ENCODE results near the gene TMEM150A. TPM values are rescaled to one million over a fixed set of nuclear protein-coding genes. Genes with fewer than 3 reads are reported as not detected.
"Not testable (repeated sequence)": the region's sequence is repeated elsewhere in the genome, so short reads cannot be mapped to it uniquely, and the experiment has no call there.

Gene TMEM150A
- total RNA-seq, 1 experiment from 2014 or later = 17.9 TPM

DNA sequence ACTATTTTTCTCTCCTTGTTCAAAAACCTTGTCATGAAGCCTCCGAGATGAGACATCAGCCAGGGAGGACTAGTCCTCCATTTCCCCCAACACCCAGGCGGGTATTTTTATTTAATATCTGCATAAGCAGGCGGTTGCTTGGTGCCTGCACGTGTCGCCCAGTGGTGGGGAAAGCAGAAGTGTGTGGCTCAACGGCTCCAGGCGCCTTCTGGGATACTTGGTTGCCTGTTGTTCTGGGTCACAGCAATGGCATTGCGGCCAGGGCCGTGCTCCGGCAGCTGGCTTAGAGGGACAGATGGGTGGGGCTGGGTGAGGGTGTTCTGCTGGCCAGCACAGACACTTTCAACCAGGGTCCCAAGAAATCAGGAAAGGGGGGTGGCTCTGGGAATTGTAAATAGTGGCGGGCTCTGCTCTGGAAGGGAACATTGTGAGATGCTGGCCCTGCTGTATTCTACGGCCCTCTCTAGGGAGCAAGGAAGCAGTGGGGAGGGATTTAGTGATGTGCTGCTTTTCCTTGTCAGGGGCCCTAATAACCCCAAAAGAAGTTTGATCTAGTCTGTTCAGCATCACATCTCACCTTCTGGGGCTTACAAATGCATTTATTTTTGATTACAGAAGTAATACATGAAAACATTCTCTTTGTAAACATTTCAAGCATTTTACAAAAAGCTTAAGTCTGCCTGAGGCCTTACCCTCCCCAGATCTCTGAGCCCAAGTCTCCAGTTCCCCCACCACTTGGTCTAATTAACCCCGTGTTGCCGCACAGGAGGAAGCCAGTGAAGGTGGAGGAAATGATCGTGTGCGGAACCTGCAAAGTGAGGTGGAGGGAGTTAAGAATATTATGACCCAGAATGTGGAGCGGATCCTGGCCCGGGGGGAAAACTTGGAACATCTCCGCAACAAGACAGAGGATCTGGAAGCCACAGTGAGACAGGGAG is 24.0 kb downstream of the TMEM150A start:
- H3K27me3 ChIP-seq (ENCODE audit: control insufficient read depth, insufficient read depth, low read length) = peaks cover under 1% of the 10 kb centered on the region
- peak; percentile 46 for DNase-seq
- H3K4me3 ChIP-seq (ENCODE audit: insufficient read depth, low read depth, low read length) = peak overlapping the region; percentile 48

DNA sequence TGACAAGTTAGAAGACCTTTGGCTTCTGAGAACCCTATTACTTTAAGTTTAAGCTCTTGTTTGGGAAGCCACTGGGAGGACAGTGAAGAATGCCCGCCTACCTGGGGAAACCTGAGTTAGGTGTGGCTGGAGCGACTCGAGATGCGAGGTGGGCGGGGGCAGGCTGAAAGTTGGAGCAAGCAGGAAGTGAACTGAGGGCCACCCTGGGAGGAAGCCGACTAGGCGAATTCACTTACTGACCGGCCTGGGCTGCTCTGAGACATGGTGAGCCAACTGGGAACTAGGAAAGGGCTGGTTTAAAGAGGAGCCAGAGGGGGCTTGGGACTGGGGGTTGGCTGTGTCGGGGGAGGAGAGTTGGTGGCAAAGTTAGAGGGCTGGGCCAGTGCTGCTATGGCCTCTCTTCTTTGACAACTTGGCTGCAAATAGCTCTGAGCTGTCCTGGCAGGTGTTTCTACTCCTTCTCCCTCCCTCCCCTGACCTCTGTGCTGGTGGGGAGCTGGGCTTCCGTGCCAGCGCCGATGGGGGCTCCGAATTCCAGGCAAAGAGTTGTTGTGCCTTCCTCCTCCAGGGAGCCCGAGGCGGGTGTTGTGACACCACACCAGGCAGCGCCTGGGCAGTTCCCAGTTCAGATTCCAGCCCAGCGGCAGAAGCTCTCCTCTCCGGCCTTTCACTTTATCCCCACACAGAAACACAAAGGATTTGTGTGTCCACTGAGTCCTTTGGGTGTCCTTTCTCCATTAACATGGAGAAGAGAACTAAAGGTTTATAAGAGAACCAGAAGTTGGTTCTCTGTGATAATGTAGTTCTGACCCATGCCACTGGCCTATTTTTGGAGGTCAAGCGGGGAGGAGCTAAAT is 24.9 kb downstream of the TMEM150A start, which contains the start of gene VAMP8:
Gene VAMP8, plus strand, starts transcription at position 201 of the 857 bp plus-strand sequence. Its CDS starts 61 bp downstream, at position 262.
- DNase-seq = peak; percentile 88
- H3K27me3 ChIP-seq (ENCODE audit: control insufficient read depth, insufficient read depth, low read length) = no peaks in the 10 kb centered on the region

More for the DNA sequence above, 24.0 kb downstream of the TMEM150A start:
- no peaks in the 10 kb centered on the region for H3K36me3 ChIP-seq (replicated peaks; ENCODE audit: control insufficient read depth, insufficient read depth, low read length)

DNA sequence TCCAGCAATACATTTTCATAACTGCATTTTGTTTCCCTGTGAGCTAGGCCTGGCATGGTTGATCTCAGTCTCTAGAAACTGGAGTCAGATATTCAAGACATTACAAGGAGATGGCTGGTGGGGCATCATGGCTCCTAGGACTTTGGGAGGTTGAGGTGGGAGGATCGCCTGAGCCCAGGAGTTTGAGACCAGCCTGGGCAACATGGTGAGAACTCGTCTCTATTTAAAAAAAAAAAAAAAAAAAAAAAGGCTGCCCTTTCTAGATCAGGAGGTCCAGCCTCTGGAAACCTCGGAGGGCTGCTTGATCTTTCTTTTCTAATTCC is 25.5 kb downstream of the TMEM150A start:
- Histone ChIP-seq H3K4me3 (ENCODE audit: insufficient read depth, low read depth, low read length) (no peak overlapping the region), H3K36me3 (replicated peaks; ENCODE audit: control insufficient read depth, insufficient read depth, low read length) (no peaks in the 10 kb centered on the region), H3K27me3 (ENCODE audit: control insufficient read depth, insufficient read depth, low read length) (no peaks in the 10 kb centered on the region; the same call in 1 of the 2 replicates)
- DNase-seq = no peak

More for the DNA sequence above, 24.9 kb downstream of the TMEM150A start, which contains the start of gene VAMP8:
- Histone ChIP-seq H3K4me3 (ENCODE audit: insufficient read depth, low read depth, low read length) (peak within 1 kb of the TSS; percentile 48), H3K36me3 (replicated peaks; ENCODE audit: control insufficient read depth, insufficient read depth, low read length) (no peaks in the 10 kb centered on the region)

DNA sequence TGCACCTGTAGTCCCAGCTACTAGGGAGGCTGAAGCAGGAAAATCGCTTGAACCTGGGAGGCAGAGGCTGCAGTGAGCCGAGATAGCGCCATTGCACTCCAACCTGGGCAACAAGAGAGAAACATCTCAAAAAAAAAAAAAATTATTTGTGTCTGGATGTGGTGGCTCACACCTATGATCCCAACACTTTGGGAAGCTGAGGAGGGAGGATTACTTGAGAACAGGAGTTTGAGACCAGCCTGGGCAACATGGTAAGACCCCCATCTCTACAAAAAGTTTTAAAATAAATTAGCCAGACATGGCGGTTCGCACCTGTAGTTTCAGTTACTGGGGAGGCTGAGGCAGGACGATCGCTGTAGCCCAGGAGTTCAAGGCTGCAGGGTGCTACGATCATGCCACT is 26.8 kb downstream of the TMEM150A start:
- no peak overlapping the region for H3K4me3 ChIP-seq (ENCODE audit: insufficient read depth, low read depth, low read length)
- peaks cover 7% of the 10 kb centered on the region for H3K27me3 ChIP-seq (ENCODE audit: control insufficient read depth, insufficient read depth, low read length)
- H3K36me3 ChIP-seq (replicated peaks; ENCODE audit: control insufficient read depth, insufficient read depth, low read length) = no peaks in the 10 kb centered on the region
- DNase-seq = no peak

DNA sequence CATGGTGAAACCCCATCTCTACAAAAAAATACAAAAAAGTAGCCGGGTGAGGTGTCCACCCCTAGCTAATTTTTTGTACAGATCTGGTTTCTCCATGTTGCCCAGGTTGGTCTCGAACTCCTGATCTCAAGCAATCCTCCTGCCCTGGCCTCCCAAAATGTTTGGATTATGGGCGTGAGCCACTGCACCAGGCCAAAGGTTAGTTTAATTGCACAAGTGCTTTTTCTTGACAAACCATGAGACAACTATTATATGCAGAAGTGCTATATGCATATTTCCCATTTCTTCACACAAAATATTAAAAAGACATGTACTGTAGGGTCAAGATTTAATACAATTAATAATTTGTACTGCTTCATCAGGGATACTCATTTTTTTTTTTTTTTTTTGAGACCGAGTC is 36.2 kb downstream of the TMEM150A start:
- Histone ChIP-seq H3K27me3 (ENCODE audit: control insufficient read depth, insufficient read depth, low read length) (peaks cover 11% of the 10 kb centered on the region), H3K4me3 (ENCODE audit: insufficient read depth, low read depth, low read length) (no peak overlapping the region), H3K36me3 (replicated peaks; ENCODE audit: control insufficient read depth, insufficient read depth, low read length) (no peaks in the 10 kb centered on the region)
- DNase-seq = no peak

DNA sequence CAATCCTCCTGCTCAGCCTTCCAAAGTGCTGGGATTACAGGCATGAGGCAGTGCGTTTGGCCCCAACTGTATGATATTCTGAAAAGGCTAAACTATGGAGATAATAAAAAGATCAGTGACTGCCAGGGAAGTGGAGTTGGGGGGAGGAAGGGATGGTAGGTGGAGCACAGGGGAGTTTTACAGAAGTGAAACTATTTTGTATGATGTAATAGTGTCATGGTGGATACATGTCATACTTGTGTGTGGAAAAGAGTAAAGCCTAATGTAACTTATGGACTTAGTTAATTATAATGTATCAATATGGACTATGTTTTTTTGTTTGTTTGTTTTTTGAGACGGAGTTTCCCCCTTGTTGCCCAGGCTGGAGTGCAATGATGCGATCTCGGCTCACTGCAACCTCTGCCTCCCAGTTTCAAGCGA is 38.3 kb downstream of the TMEM150A start:
- no peaks in the 10 kb centered on the region for H3K36me3 ChIP-seq (replicated peaks; ENCODE audit: control insufficient read depth, insufficient read depth, low read length)
- DNase-seq = no peak
- H3K4me3 ChIP-seq (ENCODE audit: insufficient read depth, low read depth, low read length) = no peak overlapping the region
- no peaks in the 10 kb centered on the region for H3K27me3 ChIP-seq (ENCODE audit: control insufficient read depth, insufficient read depth, low read length)

DNA sequence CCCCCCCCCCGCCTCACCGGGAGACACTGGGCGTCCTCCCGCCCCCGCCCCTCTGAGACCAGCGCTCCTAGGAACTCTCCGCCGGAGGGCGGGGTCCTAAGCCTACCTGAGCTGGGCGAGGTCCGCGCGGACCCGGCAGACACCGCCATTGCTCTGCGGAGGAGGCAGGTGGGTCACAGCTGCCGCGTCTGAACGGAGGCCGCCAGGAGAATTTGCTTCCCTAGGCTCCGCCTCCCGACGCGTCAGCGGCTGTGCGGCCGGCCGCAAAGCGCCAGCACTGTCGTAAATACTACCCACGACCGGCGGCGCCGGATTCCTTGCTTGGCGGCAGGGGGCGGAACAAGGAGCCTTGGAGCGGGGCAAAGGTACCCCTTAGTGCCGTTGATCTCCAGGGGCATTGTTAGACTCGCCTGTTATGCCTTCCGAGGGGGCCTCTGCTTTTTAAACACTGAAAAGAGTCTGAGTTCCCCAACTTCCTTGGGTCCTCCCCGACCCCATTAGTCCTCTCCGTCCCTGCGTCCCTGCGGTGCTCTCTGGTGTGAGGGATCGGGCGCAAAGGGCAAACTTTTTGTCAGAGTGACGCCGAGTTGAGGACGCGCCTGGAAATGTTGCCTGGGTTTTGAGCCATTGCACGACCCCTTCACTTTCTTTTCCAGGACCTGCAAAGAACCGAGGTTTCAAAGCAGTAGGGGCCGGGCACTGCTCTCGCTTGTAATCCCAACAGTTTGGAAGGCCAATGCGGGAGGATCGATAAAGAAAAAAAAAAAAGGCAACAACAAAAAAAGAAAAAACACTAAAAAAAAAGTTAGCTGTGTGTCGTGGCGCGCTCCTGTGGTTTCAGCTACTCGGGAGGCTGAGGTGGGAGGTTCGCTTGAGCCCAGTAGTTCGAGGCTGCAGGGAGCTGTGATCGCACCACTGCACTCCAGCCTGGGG is 41.0 kb downstream of the TMEM150A start, which contains the start of gene GGCX:
Gene GGCX, minus strand, starts transcription at position 214 of the 933 bp plus-strand sequence. Its CDS starts 65 bp downstream, at position 149.
- H3K27me3 ChIP-seq (ENCODE audit: control insufficient read depth, insufficient read depth, low read length) = no peaks in the 10 kb centered on the region
- peak within 1 kb of the TSS; percentile 84 for H3K4me3 ChIP-seq (ENCODE audit: insufficient read depth, low read depth, low read length)
- DNase-seq = peak; percentile 96
- peaks cover 9% of the 10 kb centered on the region for H3K36me3 ChIP-seq (replicated peaks; ENCODE audit: control insufficient read depth, insufficient read depth, low read length)

DNA sequence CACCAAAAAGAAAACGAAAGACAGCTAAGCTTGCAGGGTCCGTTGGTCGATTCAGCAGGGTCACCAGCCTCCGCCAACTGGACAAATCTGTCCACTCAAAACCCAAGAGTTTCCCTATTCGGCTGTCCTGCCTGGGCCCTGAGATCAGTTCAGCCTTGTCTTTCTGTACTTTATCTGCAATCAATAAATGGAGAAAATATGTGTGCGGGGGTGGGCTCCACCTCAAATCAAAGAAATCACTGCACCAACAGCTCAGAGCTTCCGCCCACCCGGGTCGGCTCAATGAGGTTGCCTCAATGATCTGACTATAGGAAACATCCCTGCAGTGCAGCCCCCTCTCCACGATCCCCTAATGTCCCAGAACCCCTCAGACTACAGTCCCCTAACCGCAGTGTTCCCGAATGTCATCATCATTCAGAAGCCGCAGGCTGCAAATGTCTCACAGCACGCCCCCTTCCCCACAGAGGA is 41.7 kb downstream of the TMEM150A start:
- no peaks in the 10 kb centered on the region for H3K27me3 ChIP-seq (ENCODE audit: control insufficient read depth, insufficient read depth, low read length)
- peak overlapping the region; percentile 84 for H3K4me3 ChIP-seq (ENCODE audit: insufficient read depth, low read depth, low read length)
- no peak for DNase-seq
- H3K36me3 ChIP-seq (replicated peaks; ENCODE audit: control insufficient read depth, insufficient read depth, low read length) = peaks cover 10% of the 10 kb centered on the region

DNA sequence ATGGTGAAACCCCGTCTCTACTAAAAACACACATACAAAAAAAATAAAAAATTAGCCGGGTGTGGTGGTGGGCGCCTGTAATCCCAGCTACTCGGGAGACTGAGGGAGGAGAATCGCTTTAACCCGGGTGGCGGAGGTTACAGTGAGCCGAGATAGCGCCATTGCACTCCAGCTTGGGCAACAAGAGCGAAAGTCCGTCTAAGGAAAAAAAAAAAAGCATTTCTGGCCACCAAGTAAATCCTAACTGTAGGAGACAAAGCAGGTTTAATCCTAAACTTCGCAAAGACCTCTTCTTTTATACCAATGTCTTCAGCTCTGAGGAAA is 42.1 kb downstream of the TMEM150A start:
- Histone ChIP-seq H3K36me3 (replicated peaks; ENCODE audit: control insufficient read depth, insufficient read depth, low read length) (peaks cover 10% of the 10 kb centered on the region), H3K4me3 (ENCODE audit: insufficient read depth, low read depth, low read length) (peak overlapping the region; percentile 84)
- DNase-seq; H3K27me3 ChIP-seq (ENCODE audit: control insufficient read depth, insufficient read depth, low read length): not testable (repeated sequence)

DNA sequence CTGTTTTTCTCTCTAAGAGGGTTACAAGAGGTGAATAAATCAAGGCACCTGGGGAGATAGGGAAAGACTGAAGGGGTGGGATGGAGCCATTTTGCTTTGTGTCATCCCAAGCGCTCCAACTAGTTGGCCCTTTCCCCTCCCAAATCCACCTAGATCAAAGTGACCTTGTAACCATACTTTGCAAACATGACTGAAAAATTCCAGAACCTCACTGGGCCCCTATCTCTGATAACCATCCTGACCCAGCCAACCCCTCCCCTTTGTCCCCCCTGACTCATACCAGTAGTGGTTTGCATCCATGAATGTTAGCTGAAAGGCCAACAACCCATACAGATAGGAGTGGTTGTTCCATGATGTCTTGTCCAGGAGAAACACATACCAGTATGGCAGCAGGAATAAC is 44.3 kb downstream of the TMEM150A start:
- Histone ChIP-seq H3K4me3 (ENCODE audit: insufficient read depth, low read depth, low read length) (no peak overlapping the region), H3K27me3 (ENCODE audit: control insufficient read depth, insufficient read depth, low read length) (no peaks in the 10 kb centered on the region), H3K36me3 (replicated peaks; ENCODE audit: control insufficient read depth, insufficient read depth, low read length) (peaks cover 23% of the 10 kb centered on the region)
- DNase-seq = no peak

DNA sequence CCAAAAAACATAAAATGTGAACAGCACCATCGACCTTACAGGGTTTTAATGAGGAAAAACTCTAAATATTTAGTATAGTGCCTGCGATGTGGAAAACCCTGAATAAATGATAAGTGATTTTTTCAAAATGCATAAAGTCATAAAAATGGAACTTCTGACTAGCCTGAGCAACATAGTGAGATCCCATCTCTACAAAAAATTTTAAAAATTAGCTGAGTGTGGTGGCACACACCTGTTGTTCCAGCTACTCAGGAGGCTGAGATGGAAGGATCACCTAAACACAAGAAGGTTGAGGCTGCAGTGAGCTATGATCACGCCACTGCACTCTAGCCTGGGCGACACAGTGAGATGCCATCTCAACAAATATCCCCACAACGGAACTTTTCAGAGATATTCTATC is 45.4 kb downstream of the TMEM150A start:
- H3K27me3 ChIP-seq (ENCODE audit: control insufficient read depth, insufficient read depth, low read length) = no peaks in the 10 kb centered on the region
- H3K4me3 ChIP-seq (ENCODE audit: insufficient read depth, low read depth, low read length) = no peak overlapping the region
- peaks cover 32% of the 10 kb centered on the region for H3K36me3 ChIP-seq (replicated peaks; ENCODE audit: control insufficient read depth, insufficient read depth, low read length)
- DNase-seq = no peak

DNA sequence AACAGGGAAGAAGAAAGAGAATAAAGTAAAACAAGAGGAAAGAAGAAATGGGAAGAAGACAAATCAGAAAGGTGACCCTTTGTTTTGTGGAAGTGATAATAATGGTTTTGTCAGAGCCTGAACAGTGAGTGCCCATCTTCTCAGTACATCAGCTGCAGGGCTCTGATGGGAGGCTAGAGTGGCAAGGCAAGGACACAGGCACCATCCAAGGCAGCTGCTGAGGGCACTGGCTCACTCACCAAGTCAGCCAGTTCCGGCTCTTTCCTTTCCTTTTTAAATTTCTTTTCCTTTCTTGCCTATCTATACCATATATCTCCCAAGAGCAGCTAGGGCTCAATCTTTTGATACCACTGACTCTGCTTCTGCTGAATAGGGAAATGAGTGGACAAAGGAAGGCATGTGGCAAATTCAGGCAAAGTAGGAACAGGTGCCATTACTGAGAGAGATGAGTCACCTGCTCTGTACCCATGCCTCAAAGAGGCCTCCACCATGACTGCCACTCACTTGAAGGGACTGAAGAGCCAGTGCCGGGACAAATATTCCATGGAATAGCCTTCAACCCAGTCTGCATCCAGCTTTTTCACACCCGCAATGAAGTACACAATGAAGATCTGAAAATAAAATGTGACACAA is 47.4 kb downstream of the TMEM150A start:
- no peak for DNase-seq
- Histone ChIP-seq H3K4me3 (ENCODE audit: insufficient read depth, low read depth, low read length) (no peak overlapping the region), H3K27me3 (ENCODE audit: control insufficient read depth, insufficient read depth, low read length) (no peaks in the 10 kb centered on the region), H3K36me3 (replicated peaks; ENCODE audit: control insufficient read depth, insufficient read depth, low read length) (peaks cover 45% of the 10 kb centered on the region)

DNA sequence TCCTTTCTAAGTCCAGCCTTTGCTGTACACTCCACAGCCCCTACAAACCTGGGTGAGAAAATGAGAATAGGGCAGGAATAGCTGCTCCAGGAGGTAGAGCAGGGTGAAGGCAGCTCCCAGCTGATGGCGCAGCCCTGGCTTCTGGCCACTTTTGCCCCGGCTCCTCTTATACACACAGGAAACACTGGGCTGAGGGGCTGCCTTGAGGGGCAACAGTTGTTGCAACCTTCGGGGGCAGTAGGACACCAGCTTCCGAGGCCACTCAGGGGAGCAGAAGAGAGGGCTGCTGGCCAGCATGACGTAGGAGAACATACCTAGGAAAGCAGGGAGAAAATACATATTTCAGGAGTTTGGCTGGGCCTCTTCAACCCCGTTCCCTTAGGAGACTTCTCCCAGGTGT is 49.3 kb downstream of the TMEM150A start:
- no peak for DNase-seq
- H3K27me3 ChIP-seq (ENCODE audit: control insufficient read depth, insufficient read depth, low read length) = no peaks in the 10 kb centered on the region
- peaks cover 41% of the 10 kb centered on the region for H3K36me3 ChIP-seq (replicated peaks; ENCODE audit: control insufficient read depth, insufficient read depth, low read length)
- H3K4me3 ChIP-seq (ENCODE audit: insufficient read depth, low read depth, low read length) = no peak overlapping the region

Data from H7 (cell line).